Suprapubic skin (tissue), 4 donors: Measurements from ENCODE around the gene RERE. TPM values are rescaled to one million over a fixed set of nuclear protein-coding genes. Genes with fewer than 3 reads are reported as not detected.

Experiments
- DNase-seq, 2 donors: peaks; one replicate each; pipeline ENCODE4 v3.0.0-alpha.2; 2019; ENCODE audit warnings: low spot score in 2 of 2
- H3K27ac ChIP-seq: fragments of 200-600 bp; sonication (generic); one replicate; pipeline ENCODE4 v1.5.1; 2019
- H3K27me3 ChIP-seq: fragments of 200-600 bp; sonication (generic); one replicate; pipeline ENCODE4 v1.5.1; 2019
- H3K36me3 ChIP-seq: fragments of 200-600 bp; sonication (generic); one replicate; pipeline ENCODE4 v1.5.1; 2019
- H3K4me1 ChIP-seq: fragments of 200-600 bp; sonication (generic); one replicate; pipeline ENCODE4 v1.5.1; 2019
- H3K4me3 ChIP-seq: fragments of 200-600 bp; sonication (generic); one replicate; pipeline ENCODE4 v1.5.1; 2019; ENCODE audit warnings: mild to moderate bottlenecking
- H3K9me3 ChIP-seq: fragments of 200-600 bp; sonication (generic); one replicate; pipeline ENCODE4 v1.5.1; 2019
- CTCF ChIP-seq, 2 donors: fragments of 200-600 bp in 1 of 2; fragments of 450-650 bp in 1 of 2; sonication (generic) in 1 of 2; IDR thresholded peaks; one replicate each; pipeline ENCODE4 v1.5.1; 2016 to 2019; ENCODE audit warnings: antibody characterized with exemption in 2 of 2, mild to moderate bottlenecking in 1 of 2, moderate library complexity in 1 of 2
- EP300 ChIP-seq: sonication (generic); formaldehyde crosslinking; IDR thresholded peaks from one replicate; pipeline ENCODE4 v1.6.1; 2017; ENCODE audit warnings: antibody characterized with exemption
- POLR2A ChIP-seq, 2 donors: fragments of 450-650 bp; IDR thresholded peaks; one replicate each; pipeline ENCODE4 v1.6.1; 2017; ENCODE audit warnings: antibody characterized with exemption in 2 of 2, mild to moderate bottlenecking in 2 of 2, moderate library complexity in 2 of 2
- POLR2AphosphoS5 ChIP-seq, 3 donors: sonication (generic); formaldehyde crosslinking; IDR thresholded peaks; one replicate each; pipeline ENCODE4 v1.6.1; 2017; ENCODE audit warnings: antibody characterized with exemption in 3 of 3
- whole genome bisulfite sequencing: methylation state at CpG from one replicate; pipeline ENCODE4 v1.1.5; 2018; 5-methylcytosine and 5-hydroxymethylcytosine counted together
- total RNA-seq, 4 donors: library from RNA; depleted of rRNA; stranded (reverse); fragments of >200 nt; gene quantifications; one replicate each; pipeline ENCODE4 v1.1.0, GENCODE V29; 2016

Gene RERE
- total RNA-seq, 4 donors from 2014 or later, result 43.4 to 113 (median 83.3) TPM

- H3K27me3 ChIP-seq, result peaks cover 7% of the 10 kb centered on the region
- H3K9me3 ChIP-seq, result no peaks in the 10 kb centered on the region
- DNase-seq, result no peak
- TF ChIP-seq CTCF (IDR thresholded peaks at IDR 0.05) (peak; percentile 75 to 85), EP300 (no peak)
- no peak overlapping the region for H3K4me3 ChIP-seq
- no peak overlapping the region for H3K27ac ChIP-seq
- peaks cover 39% of the 10 kb centered on the region for H3K4me1 ChIP-seq
- no peaks in the 10 kb centered on the region for H3K36me3 ChIP-seq
- 48% methylated on average over 14 of the region's 21 CpGs for WGBS
Measured at GRCh38 chr1:8314346-8315280, 502.8 kb downstream of the RERE start.

- TF ChIP-seq POLR2A (IDR thresholded peaks at IDR 0.05) (no peak), EP300 (no peak), CTCF (IDR thresholded peaks at IDR 0.05) (no peak), POLR2AphosphoS5 (IDR thresholded peaks at IDR 0.05) (no peak)
- Histone ChIP-seq H3K36me3 (no peaks in the 10 kb centered on the region), H3K4me1 (peaks cover 33% of the 10 kb centered on the region), H3K27me3 (peaks cover 7% of the 10 kb centered on the region), H3K27ac (no peak overlapping the region), H3K4me3 (no peak overlapping the region), H3K9me3 (no peaks in the 10 kb centered on the region)
- WGBS, result 79% methylated on average over 6 of the region's 6 CpGs
- DNase-seq, result no peak
Measured at GRCh38 chr1:8313231-8313630, 504.2 kb downstream of the RERE start.

- Histone ChIP-seq H3K4me3 (no peak overlapping the region), H3K4me1 (peaks cover 26% of the 10 kb centered on the region), H3K27ac (no peak overlapping the region), H3K9me3 (no peaks in the 10 kb centered on the region), H3K36me3 (no peaks in the 10 kb centered on the region), H3K27me3 (peaks cover 7% of the 10 kb centered on the region)
- WGBS, result 77% methylated on average over 16 of the region's 17 CpGs
- TF ChIP-seq POLR2AphosphoS5 (IDR thresholded peaks at IDR 0.05) (no peak), CTCF (IDR thresholded peaks at IDR 0.05) (no peak), EP300 (no peak), POLR2A (IDR thresholded peaks at IDR 0.05) (no peak)
- no peak for DNase-seq
Measured at GRCh38 chr1:8312235-8313218, 504.9 kb downstream of the RERE start.

GRCh38 chr1:8311068-8311718 is 506.2 kb downstream of the RERE start:
- Histone ChIP-seq H3K27ac (no peak overlapping the region), H3K4me1 (peaks cover 24% of the 10 kb centered on the region), H3K27me3 (peaks cover 7% of the 10 kb centered on the region), H3K9me3 (no peaks in the 10 kb centered on the region), H3K4me3 (no peak overlapping the region), H3K36me3 (no peaks in the 10 kb centered on the region)
- no peak for TF ChIP-seq POLR2A (IDR thresholded peaks at IDR 0.05)
- no peak for TF ChIP-seq POLR2AphosphoS5 (IDR thresholded peaks at IDR 0.05)
- no peak for TF ChIP-seq EP300
- WGBS, result 100% methylated on average over 1 of the region's 1 CpG
- DNase-seq, result no peak

- no peaks in the 10 kb centered on the region for H3K27me3 ChIP-seq
- H3K36me3 ChIP-seq, result no peaks in the 10 kb centered on the region
- TF ChIP-seq CTCF (IDR thresholded peaks at IDR 0.05) (no peak), POLR2A (IDR thresholded peaks at IDR 0.05) (no peak), EP300 (no peak), POLR2AphosphoS5 (IDR thresholded peaks at IDR 0.05) (no peak)
- WGBS, result 78% methylated on average over 4 of the region's 4 CpGs
- no peak for DNase-seq
- H3K4me3 ChIP-seq, result no peak overlapping the region
- peaks cover 6% of the 10 kb centered on the region for H3K4me1 ChIP-seq
- H3K9me3 ChIP-seq, result no peaks in the 10 kb centered on the region
- H3K27ac ChIP-seq, result no peak overlapping the region
Measured at GRCh38 chr1:8307628-8308027, 509.8 kb downstream of the RERE start.
